ENCODE measurements around the gene GCHFR. TPM values are rescaled to one million over a fixed set of nuclear protein-coding genes. Genes with fewer than 3 reads are reported as not detected.

The GCHFR gene
- total and polyA plus RNA-seq, 10 of the 15 experiments (the other 5 are each of a cell fraction or from before 2014, with no cell fraction given) = 10.5 to 94.0 (median 35.3) TPM

GRCh38 chr15:40807028-40807887 lies 43.4 kb downstream of the GCHFR start, which contains the start of the genes DNAJC17 and ZFYVE19 (continued):
- no peak for TF ChIP-seq CEBPZ (IDR thresholded peaks at IDR 0.05; ENCODE audit: low read depth, low read length)
- TF ChIP-seq GABPA (IDR thresholded peaks at IDR 0.05; ENCODE audit: low read depth) = peak; percentile 5; the same call in 1 of the 2 replicates
- no peak for TF ChIP-seq NFYB (IDR thresholded peaks at IDR 0.05; ENCODE audit: insufficient read depth, low read depth, low read length)
- peak; percentile 96 for TF ChIP-seq HCFC1 (IDR thresholded peaks at IDR 0.05; ENCODE audit: low read length)
- no peak for TF ChIP-seq BRCA1 (IDR thresholded peaks at IDR 0.05; ENCODE audit: low read depth, low read length)
- no peak for TF ChIP-seq ZBED1 (IDR thresholded peaks at IDR 0.05; ENCODE audit: borderline replicate concordance)
- TF ChIP-seq NR2C1 (IDR thresholded peaks at IDR 0.05) = peak; percentile 72
- TF ChIP-seq, protein P1, sequence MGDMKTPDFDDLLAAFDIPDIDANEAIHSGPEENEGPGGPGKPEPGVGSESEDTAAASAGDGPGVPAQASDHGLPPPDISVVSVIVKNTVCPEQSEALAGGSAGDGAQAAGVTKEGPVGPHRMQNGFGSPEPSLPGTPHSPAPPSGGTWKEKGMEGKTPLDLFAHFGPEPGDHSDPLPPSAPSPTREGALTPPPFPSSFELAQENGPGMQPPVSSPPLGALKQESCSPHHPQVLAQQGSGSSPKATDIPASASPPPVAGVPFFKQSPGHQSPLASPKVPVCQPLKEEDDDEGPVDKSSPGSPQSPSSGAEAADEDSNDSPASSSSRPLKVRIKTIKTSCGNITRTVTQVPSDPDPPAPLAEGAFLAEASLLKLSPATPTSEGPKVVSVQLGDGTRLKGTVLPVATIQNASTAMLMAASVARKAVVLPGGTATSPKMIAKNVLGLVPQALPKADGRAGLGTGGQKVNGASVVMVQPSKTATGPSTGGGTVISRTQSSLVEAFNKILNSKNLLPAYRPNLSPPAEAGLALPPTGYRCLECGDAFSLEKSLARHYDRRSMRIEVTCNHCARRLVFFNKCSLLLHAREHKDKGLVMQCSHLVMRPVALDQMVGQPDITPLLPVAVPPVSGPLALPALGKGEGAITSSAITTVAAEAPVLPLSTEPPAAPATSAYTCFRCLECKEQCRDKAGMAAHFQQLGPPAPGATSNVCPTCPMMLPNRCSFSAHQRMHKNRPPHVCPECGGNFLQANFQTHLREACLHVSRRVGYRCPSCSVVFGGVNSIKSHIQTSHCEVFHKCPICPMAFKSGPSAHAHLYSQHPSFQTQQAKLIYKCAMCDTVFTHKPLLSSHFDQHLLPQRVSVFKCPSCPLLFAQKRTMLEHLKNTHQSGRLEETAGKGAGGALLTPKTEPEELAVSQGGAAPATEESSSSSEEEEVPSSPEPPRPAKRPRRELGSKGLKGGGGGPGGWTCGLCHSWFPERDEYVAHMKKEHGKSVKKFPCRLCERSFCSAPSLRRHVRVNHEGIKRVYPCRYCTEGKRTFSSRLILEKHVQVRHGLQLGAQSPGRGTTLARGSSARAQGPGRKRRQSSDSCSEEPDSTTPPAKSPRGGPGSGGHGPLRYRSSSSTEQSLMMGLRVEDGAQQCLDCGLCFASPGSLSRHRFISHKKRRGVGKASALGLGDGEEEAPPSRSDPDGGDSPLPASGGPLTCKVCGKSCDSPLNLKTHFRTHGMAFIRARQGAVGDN (IDR thresholded peaks at IDR 0.05) = peak; percentile 91
- peak; percentile 76 for TF ChIP-seq TARDBP (IDR thresholded peaks at IDR 0.05; ENCODE audit: borderline replicate concordance)
- no peak for TF ChIP-seq CBX5 (IDR thresholded peaks at IDR 0.05; ENCODE audit: low read depth)
